ENCODE data around the gene TCEAL9.
"Not testable (repeated sequence)": the region's sequence is repeated elsewhere in the genome, so short reads cannot be mapped to it uniquely, and the experiment has no call there.

Gene TCEAL9

GRCh38 chrX:103372886-103373285 lies 16.6 kb downstream of the TCEAL9 start:
- DNase-seq (ENCODE audit: low spot score), result no peak
- Histone ChIP-seq H3K4me3 (no peak overlapping the region), H3K27ac (no peak overlapping the region)
- TF ChIP-seq CTCF (IDR thresholded peaks at IDR 0.05), result no peak

GRCh38 chrX:103373581-103373980 lies 17.3 kb downstream of the TCEAL9 start:
- no peak overlapping the region for H3K4me3 ChIP-seq
- TF ChIP-seq CTCF (IDR thresholded peaks at IDR 0.05), result no peak
- no peak overlapping the region for H3K27ac ChIP-seq
- DNase-seq (ENCODE audit: low spot score), result no peak

- no peak for DNase-seq (ENCODE audit: low spot score)
- peak within 1 kb of the TSS; percentile 61 to 75 for H3K27ac ChIP-seq
These were observed 20.0 kb downstream of the TCEAL9 start, which contains the start of gene BEX3 for GRCh38 chrX:103376118-103376978. BEX3 (plus strand) TSS chrX:103376538; CDS start chrX:103377522, 984 bp downstream.

GRCh38 chrX:103376979-103377324 lies 20.6 kb downstream of the TCEAL9 start:
- DNase-seq (ENCODE audit: low spot score), result no peak
- Histone ChIP-seq H3K4me3 (peak overlapping the region; percentile 84), H3K27ac (peak overlapping the region; percentile 61 to 75)
- TF ChIP-seq CTCF (IDR thresholded peaks at IDR 0.05), result no peak

More at GRCh38 chrX:103376118-103376978, 20.0 kb downstream of the TCEAL9 start, which contains the start of gene BEX3:
- no peak for TF ChIP-seq CTCF (IDR thresholded peaks at IDR 0.05)
- peak within 1 kb of the TSS; percentile 84 for H3K4me3 ChIP-seq

GRCh38 chrX:103378990-103379389 lies 22.7 kb downstream of the TCEAL9 start:
- Histone ChIP-seq H3K4me3 (no peak overlapping the region), H3K27ac (no peak overlapping the region)
- no peak for DNase-seq (ENCODE audit: low spot score)
- TF ChIP-seq CTCF (IDR thresholded peaks at IDR 0.05), result no peak

- Histone ChIP-seq H3K27ac (no peak overlapping the region), H3K4me3 (no peak overlapping the region)
- TF ChIP-seq CTCF (IDR thresholded peaks at IDR 0.05), result no peak
- DNase-seq (ENCODE audit: low spot score), result no peak
These were observed 26.6 kb downstream of the TCEAL9 start for GRCh38 chrX:103382877-103383276.

- no peak for TF ChIP-seq CTCF (IDR thresholded peaks at IDR 0.05)
- Histone ChIP-seq H3K27ac (no peak overlapping the region), H3K4me3 (no peak overlapping the region)
- DNase-seq (ENCODE audit: low spot score), result no peak
These were observed 28.4 kb downstream of the TCEAL9 start for GRCh38 chrX:103384672-103385071.

GRCh38 chrX:103385283-103385830 lies 29.1 kb downstream of the TCEAL9 start:
- not testable (repeated sequence) for DNase-seq (ENCODE audit: low spot score); H3K27ac ChIP-seq; H3K4me3 ChIP-seq
